K562 (cell line): ENCODE results near the gene KLHL15. TPM values are rescaled to one million over a fixed set of nuclear protein-coding genes. Genes with fewer than 3 reads are reported as not detected.

Source experiments
- ARID3A ChIP-seq: IDR thresholded peaks from 2 replicates; pipeline ENCODE4 v1.6.1; 2012; ENCODE audit warnings: low read depth, low read length, improper control_type of control experiment, borderline replicate concordance
- CC2D1A ChIP-seq: fragments of 450-650 bp; IDR thresholded peaks from 2 replicates; pipeline ENCODE4 v1.6.1; 2017; ENCODE audit warnings: mild to moderate bottlenecking
- EHMT2 ChIP-seq: fragments of 450-650 bp; IDR thresholded peaks from 2 replicates; pipeline ENCODE4 v1.6.1; 2018; ENCODE audit warnings: antibody characterized with exemption
- GATAD2B ChIP-seq: fragments of 450-650 bp; IDR thresholded peaks from 2 replicates; pipeline ENCODE4 v1.6.1; 2017; ENCODE audit warnings: mild to moderate bottlenecking, borderline replicate concordance
- KAT2B ChIP-seq: IDR thresholded peaks from one replicate; pipeline ENCODE4 v1.6.1; 2012; ENCODE audit warnings: low read depth, mild to moderate bottlenecking, control low read depth, inconsistent platforms, low read length, moderate library complexity
- L3MBTL2 ChIP-seq: fragments of 450-650 bp; IDR thresholded peaks from 2 replicates; pipeline ENCODE4 v1.6.1; 2016; ENCODE audit warnings: mild to moderate bottlenecking, moderate library complexity
- MCM2 ChIP-seq: fragments of 450-650 bp; IDR thresholded peaks from 2 replicates; pipeline ENCODE4 v1.6.1; 2017; ENCODE audit warnings: low read depth, mild to moderate bottlenecking
- MCM5 ChIP-seq: fragments of 450-650 bp; IDR thresholded peaks from 2 replicates; pipeline ENCODE4 v1.6.1; 2016; ENCODE audit warnings: low read depth
- NCOA1 ChIP-seq: fragments of 450-650 bp; IDR thresholded peaks from 2 replicates; pipeline ENCODE4 v1.6.1; 2016; ENCODE audit warnings: low read depth
- NR2C1 ChIP-seq, 2 experiments: fragments of 450-650 bp; IDR thresholded peaks; 2 replicates each; pipeline ENCODE4 v1.6.1; 2017; ENCODE audit warnings: mild to moderate bottlenecking in 2 of 2, antibody characterized with exemption in 1 of 2, inconsistent platforms in 1 of 2, missing compliant biosample characterization in 1 of 2, missing genetic modification characterization in 1 of 2
- NR4A1 ChIP-seq, 2 experiments: fragments of 250-450 bp in 1 of 2; fragments of 450-650 bp in 1 of 2; sonication (Bioruptor Pico) in 1 of 2; IDR thresholded peaks; 2 replicates each; pipeline versions ENCODE4 v1.4.0 to v1.6.1; 2016 to 2020; ENCODE audit warnings: mild to moderate bottlenecking in 2 of 2, missing compliant biosample characterization in 1 of 2, missing genetic modification characterization in 1 of 2, moderate library complexity in 1 of 2
- PTRF ChIP-seq: fragments of 450-650 bp; IDR thresholded peaks from 2 replicates; pipeline ENCODE4 v1.6.1; 2016; ENCODE audit warnings: mild to moderate bottlenecking, missing genetic modification characterization, missing compliant biosample characterization
- PURB ChIP-seq: sonication (generic); formaldehyde crosslinking; IDR thresholded peaks from 2 replicates; pipeline ENCODE4 v1.9.0; 2021; ENCODE audit warnings: low read depth, mild to moderate bottlenecking, missing genetic modification reagents
- RBM15 ChIP-seq: fragments of 200-400 bp; formaldehyde crosslinking; IDR thresholded peaks from 2 replicates; pipeline ENCODE4 v1.6.1; 2018; ENCODE audit warnings: mild to moderate bottlenecking, low read length, moderate library complexity; ENCODE audit not compliant: insufficient read depth
- RFX7 ChIP-seq: fragments of 250-450 bp; sonication (Bioruptor Pico); IDR thresholded peaks from 2 replicates; pipeline ENCODE4 v1.5.1; 2021; ENCODE audit warnings: mild to moderate bottlenecking
- RUNX1 ChIP-seq: sonication (generic); IDR thresholded peaks from 2 replicates; pipeline ENCODE4 v1.6.1; 2016; ENCODE audit warnings: antibody characterized with exemption, low read depth
- TCFL5 ChIP-seq: fragments of 250-450 bp; sonication (Bioruptor Pico); conservative IDR thresholded peaks from 2 replicates; pipeline ENCODE4 v1.6.1; 2021; ENCODE audit warnings: mild to moderate bottlenecking, moderate library complexity, matching md5 sums
- XRCC5 ChIP-seq: fragments of 200-400 bp; formaldehyde crosslinking; IDR thresholded peaks from 2 replicates; pipeline ENCODE4 v1.6.1; 2017; ENCODE audit warnings: low read depth, mild to moderate bottlenecking, low read length
- ZBTB9 ChIP-seq: fragments of 450-650 bp; formaldehyde crosslinking; IDR thresholded peaks from 2 replicates; pipeline ENCODE4 v1.4.0; 2020; ENCODE audit warnings: mild to moderate bottlenecking, moderate library complexity
- ZNF280B ChIP-seq: fragments of 250-450 bp; sonication (Bioruptor Pico); IDR thresholded peaks from 2 replicates; pipeline ENCODE4 v1.5.1; 2021; ENCODE audit warnings: mild to moderate bottlenecking
- ZNF354B ChIP-seq: fragments of 250-450 bp; sonication (Bioruptor Pico); IDR thresholded peaks from 2 replicates; pipeline ENCODE4 v1.4.0; 2020
- ZNF79 ChIP-seq: fragments of 250-450 bp; sonication (Bioruptor Pico); IDR thresholded peaks from 2 replicates; pipeline ENCODE4 v1.4.0; 2020; ENCODE audit warnings: low read depth, mild to moderate bottlenecking, moderate library complexity
- polyA plus RNA-seq, 8 experiments: library from polyadenylated mRNA; depleted of rRNA in 4 of 8; stranded (reverse) in 5 of 8; unstranded in 3 of 8; fragments of >200 nt; fragmentation: Nextera tagmentation in 2 of 8; fragmentation: Illumina TruSeq in 1 of 8; extraction: Ambion mirVana in 2 of 8; extraction: Trizol in 1 of 8; gene quantifications; 2 replicates each; pipeline versions ENCODE4 v1.2.1 to v1.2.3, GENCODE V29; 2011 to 2014; ENCODE audit warnings: inconsistent platforms in 1 of 8, missing spikeins in 1 of 8
- total RNA-seq, 7 experiments: library from RNA; depleted of rRNA in 6 of 7; stranded (reverse); fragments of >200 nt in 6 of 7; fragmentation: Illumina TruSeq in 2 of 7; extraction: Trizol in 2 of 7; gene quantifications; 2 replicates each; pipeline versions ENCODE4 v1.2.1 to v1.2.3, GENCODE V29; 2011 to 2021; ENCODE audit warnings: low replicate concordance in 1 of 7
- TF ChIP-seq, protein P1 (sequence below): sonication (generic); formaldehyde crosslinking; IDR thresholded peaks from 2 replicates; pipeline ENCODE4 v1.9.0; 2022; ENCODE audit warnings: mild to moderate bottlenecking, missing genetic modification reagents
- TF ChIP-seq, protein P2 (sequence below): IDR thresholded peaks from 2 replicates; pipeline ENCODE4 v1.6.1; 2011; ENCODE audit warnings: borderline replicate concordance, low read depth, mild to moderate bottlenecking, moderate library complexity, low read length; ENCODE audit not compliant: insufficient read depth, poor library complexity, severe bottlenecking

Gene KLHL15
- total and polyA plus RNA-seq, 9 of the 15 experiments (the other 6 are each of a cell fraction or from before 2014, with no cell fraction given): 3.0 to 12.4 (median 7.6) TPM

GRCh38 chrX:23938690-23939089 lies 88.3 kb downstream of the KLHL15 start (continued):
- 0 out of 2 replicates have a peak, but pooled peaks have one; percentile 36 for TF ChIP-seq ARID3A
- TF ChIP-seq MCM2: no peak
- TF ChIP-seq RBM15: no peak
- TF ChIP-seq CC2D1A: no peak
- no peak for TF ChIP-seq ZNF354B (CRISPR knock-in tag)
- TF ChIP-seq NR2C1 (IDR thresholded peaks at IDR 0.05): no peak
- TF ChIP-seq NR2C1 (tag; IDR thresholded peaks at IDR 0.05): no peak
- TF ChIP-seq RUNX1: no peak
- no peak for TF ChIP-seq TCFL5
- TF ChIP-seq PTRF (tag): no peak
- TF ChIP-seq RFX7 (CRISPR knock-in tag): no peak
- TF ChIP-seq NR4A1 (CRISPR knock-in tag; IDR thresholded peaks at IDR 0.05): no peak
- TF ChIP-seq NR4A1 (tag; IDR thresholded peaks at IDR 0.05): no peak
- no peak for TF ChIP-seq KAT2B
- TF ChIP-seq GATAD2B: no peak
- TF ChIP-seq, protein P1, sequence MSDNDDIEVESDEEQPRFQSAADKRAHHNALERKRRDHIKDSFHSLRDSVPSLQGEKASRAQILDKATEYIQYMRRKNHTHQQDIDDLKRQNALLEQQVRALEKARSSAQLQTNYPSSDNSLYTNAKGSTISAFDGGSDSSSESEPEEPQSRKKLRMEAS: no peak
- TF ChIP-seq XRCC5: no peak
- TF ChIP-seq EHMT2: no peak
- TF ChIP-seq, protein P2, sequence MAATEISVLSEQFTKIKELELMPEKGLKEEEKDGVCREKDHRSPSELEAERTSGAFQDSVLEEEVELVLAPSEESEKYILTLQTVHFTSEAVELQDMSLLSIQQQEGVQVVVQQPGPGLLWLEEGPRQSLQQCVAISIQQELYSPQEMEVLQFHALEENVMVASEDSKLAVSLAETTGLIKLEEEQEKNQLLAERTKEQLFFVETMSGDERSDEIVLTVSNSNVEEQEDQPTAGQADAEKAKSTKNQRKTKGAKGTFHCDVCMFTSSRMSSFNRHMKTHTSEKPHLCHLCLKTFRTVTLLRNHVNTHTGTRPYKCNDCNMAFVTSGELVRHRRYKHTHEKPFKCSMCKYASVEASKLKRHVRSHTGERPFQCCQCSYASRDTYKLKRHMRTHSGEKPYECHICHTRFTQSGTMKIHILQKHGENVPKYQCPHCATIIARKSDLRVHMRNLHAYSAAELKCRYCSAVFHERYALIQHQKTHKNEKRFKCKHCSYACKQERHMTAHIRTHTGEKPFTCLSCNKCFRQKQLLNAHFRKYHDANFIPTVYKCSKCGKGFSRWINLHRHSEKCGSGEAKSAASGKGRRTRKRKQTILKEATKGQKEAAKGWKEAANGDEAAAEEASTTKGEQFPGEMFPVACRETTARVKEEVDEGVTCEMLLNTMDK: no peak
- no peak for TF ChIP-seq L3MBTL2
- TF ChIP-seq NCOA1: no peak
- TF ChIP-seq ZNF79 (CRISPR knock-in tag): no peak
- TF ChIP-seq ZBTB9 (CRISPR knock-in tag): no peak
- no peak for TF ChIP-seq ZNF280B (CRISPR knock-in tag)
- TF ChIP-seq PURB (CRISPR knock-in tag): no peak
- TF ChIP-seq MCM5: no peak
